ENCODE data around the gene C3orf80.
"Not testable (repeated sequence)": the region's sequence is repeated elsewhere in the genome, so short reads cannot be mapped to it uniquely, and the experiment has no call there.

C3orf80 gene

DNA sequence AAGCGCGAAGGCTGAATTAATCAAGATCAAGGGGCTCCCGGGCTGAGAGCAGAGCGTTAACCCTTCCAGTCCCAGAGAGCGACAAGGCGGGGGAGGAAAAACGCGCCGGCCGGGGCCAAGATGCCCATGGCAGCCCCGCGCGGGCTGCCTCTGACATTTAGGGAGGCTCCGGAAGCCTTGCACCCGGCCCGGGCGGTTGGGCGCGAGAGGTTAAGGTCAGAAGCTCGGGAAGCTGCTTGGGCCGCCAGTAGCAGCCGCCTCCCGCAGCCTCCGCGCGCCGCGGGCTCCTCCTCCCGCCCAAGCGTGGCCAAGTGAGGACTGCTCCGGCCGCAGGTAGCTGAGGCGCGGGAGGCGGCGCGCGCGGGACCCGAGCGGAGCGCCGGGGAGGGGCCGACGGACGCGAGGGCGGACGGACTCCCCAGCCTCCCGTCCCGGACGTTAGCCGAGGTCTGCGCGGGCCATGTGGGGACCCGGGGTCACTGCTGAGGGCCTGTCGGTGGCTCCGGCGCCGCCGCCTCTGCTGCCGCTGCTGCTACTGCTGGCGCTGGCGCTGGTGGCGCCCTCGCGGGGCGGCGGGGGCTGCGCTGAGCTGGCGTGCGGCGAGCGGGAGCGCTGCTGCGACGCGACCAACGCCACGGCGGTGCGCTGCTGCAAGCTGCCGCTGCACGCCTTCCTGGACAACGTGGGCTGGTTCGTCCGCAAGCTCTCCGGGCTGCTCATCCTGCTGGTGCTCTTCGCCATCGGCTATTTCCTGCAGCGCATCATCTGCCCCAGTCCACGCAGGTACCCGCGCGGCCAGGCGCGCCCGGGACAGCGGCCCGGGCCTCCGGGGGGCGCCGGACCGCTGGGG is at the start of gene C3orf80:
TSS of gene C3orf80 (plus strand) at position 247 of the 850 bp plus-strand sequence. CDS start at position 461, 214 bp downstream.
- DNase-seq: peak; percentile 44

- no peak for DNase-seq
Measured at GRCh38 chr3:160176923-160177322, 48.3 kb upstream of the C3orf80 start.

GRCh38 chr3:160178661-160179060 is 46.6 kb upstream of the C3orf80 start:
- DNase-seq: not testable (repeated sequence)

- not testable (repeated sequence) for DNase-seq
Measured at GRCh38 chr3:160179403-160179802, 45.8 kb upstream of the C3orf80 start.

DNA sequence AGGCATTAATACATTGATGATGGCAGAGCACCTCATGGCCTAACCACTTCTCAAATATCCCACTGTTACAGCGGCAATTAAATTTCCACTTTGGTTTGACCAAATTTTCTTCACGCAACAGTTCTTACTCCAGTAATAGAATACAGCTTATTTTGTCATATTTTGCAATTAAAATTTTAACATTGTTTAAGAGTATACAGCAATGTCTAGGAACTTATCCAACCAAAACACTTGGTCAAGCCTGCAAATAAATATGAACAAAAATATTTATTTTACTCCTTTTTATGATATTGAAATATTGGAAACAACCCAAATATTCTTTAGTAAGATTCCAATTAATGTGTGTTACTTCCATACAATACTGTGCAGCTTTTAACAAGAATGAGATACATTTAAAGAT is 45.3 kb upstream of the C3orf80 start:
- DNase-seq: no peak

DNA sequence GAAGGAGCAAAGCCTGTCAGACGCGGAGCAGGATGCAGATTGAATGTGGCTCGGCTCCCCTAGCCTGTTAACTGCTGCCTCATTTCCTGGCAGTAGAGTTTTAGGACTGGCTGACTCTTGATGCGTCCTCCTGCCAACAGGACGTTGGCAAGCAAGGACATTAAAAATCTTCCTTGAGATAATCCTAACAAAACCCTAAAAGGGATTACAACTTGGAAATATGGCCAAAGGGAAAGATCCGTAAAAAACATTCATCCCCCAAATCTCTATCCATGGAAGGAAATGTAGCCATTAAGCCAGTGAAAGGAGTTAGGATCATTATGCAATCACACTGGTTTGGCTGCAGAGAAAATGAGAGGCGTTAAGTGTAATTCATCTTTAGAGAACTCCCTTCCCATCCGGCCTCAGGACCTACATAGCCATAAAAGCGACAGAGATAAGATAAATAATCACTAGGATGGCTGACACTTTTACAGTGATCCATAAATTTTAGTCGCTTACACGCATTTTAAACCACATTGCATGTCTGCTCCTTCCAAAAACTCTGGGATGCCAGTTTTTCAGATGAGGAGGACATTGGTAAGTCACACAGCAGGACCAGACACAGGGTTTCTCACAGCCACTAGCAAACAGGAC is 44.5 kb upstream of the C3orf80 start:
- peak; percentile 72 for DNase-seq

DNA sequence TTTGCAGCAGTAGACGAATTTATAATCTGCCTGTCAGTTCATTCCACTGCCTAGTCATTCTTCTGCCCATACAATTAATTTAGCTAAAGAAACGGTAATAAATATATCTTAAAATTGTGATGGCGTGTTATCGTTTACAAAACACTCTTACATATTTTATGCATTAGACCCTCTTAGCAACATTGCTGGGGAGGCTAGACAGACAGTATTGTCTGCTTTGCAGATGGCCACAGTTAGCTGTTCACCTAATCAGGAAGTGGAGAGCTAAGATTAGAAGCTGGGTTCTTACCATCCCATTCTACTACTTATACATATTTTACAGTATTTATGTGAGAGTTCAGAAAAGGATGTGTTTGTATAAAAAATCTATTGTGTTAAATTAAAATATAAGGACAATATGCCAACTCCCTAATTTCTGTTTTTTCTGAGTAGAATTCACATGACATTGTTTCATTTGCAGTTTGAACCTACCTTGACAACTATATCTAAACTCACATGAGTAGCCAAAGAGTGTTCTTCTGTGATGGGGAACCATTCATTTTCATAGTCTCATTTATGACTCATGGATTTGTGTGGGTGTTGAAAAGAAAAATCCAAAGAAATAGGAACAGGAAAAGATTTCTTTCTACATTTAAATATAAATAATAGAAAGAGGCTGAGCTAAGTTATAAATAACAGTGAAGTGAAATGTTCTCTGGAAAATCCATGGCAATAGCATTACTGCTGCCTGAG is 41.7 kb upstream of the C3orf80 start:
- DNase-seq: peak; percentile 60

DNA sequence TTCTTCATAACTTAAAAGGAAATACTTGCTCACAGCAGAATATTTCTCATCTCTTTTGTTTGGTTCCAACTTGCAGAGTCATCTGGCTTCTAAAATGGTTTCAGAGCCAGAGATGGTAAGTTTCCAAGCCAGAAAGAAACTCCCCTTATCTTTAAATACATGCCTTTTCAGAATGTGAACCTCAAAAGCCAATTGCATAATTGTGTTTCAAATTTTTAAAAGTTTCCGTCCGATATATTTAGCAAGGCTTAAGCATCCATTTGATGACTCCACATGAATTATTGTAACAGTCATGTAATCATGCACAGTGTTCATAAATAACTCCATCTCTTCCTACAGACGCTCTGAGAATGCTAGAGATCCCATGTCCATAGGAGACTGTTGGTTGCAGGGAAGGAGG is 40.6 kb upstream of the C3orf80 start:
- peak; percentile 85 for DNase-seq

GRCh38 chr3:160185751-160186150 is 39.5 kb upstream of the C3orf80 start:
- no peak for DNase-seq

- no peak for DNase-seq
Measured at GRCh38 chr3:160187288-160187687, 37.9 kb upstream of the C3orf80 start.

GRCh38 chr3:160192310-160193029 is 32.8 kb upstream of the C3orf80 start:
- DNase-seq: no peak

DNA sequence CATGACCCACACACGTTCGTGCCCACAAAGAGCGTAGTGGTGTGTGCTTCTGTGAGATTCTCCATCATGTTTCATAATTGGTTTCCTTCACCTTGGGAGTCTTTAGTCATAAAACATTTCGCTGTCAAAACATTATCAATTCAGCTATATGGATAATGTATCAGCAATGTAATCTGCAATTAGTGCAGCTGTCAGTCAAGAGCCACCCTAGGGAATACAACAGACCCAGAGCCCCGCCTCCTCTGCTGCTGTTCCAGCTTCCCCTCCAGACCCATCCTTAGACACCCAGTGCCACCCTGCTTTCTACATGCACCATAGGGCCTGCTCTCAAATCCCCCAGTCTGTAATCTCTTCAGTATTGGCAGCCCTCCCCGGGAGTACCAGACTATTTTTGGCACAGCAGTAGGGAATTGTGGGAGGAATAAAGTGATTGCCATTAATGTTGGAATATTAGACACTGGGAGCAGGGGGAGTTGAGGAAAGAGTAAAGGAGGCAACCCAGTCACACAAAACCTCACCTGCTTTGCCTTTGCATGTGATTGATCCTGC is 31.5 kb upstream of the C3orf80 start:
- no peak for DNase-seq

GRCh38 chr3:160194438-160194837 is 30.8 kb upstream of the C3orf80 start:
- DNase-seq: no peak

DNA sequence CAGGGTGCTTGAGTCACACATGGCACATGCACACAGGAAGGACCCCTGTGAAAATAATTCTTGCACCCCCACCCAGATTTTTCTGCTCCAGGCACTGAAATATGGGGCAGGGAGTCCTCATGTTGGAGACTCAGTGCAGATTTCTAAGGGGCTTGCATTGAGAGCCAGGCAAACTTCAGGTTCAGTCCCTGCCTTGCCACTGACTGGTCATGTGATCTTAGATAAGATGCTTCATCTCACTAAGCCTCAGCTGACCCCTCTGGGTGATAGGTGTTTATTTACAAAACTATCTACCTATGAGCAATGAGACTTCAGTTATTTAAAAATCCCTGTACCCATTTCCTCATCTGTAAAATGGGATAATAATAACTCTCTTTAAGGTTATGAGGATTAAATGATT is 30.1 kb upstream of the C3orf80 start:
- DNase-seq: no peak

DNA sequence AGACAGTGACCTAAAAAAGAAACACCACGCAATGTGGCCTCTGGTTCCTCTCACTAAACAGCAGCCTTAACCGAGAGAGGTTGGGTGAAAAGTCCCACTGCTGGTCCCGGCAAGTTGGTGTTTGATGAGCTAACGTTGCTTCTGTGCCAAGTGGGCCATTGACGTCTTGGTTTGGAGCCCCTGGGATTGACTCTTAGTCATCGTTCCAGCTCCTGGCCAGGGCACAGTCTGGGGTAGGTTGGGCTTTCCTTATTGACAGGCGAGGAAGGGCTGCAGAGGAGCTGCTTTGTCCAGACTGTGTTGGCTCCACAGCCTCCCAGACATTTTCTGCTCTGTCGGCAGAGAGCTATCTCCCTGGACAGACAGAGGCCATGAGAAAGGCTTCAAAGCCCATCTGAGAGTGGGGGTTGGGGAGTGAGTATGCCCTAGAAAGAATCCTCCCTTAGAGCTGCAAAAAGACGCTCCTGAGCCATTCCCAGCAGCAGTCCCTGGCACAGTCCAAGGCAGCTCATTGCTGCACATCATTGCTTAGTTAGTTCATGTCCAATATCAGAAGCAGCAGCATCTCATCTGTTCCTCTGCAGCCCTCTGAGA is 28.6 kb upstream of the C3orf80 start:
- DNase-seq: peak; percentile 31

DNA sequence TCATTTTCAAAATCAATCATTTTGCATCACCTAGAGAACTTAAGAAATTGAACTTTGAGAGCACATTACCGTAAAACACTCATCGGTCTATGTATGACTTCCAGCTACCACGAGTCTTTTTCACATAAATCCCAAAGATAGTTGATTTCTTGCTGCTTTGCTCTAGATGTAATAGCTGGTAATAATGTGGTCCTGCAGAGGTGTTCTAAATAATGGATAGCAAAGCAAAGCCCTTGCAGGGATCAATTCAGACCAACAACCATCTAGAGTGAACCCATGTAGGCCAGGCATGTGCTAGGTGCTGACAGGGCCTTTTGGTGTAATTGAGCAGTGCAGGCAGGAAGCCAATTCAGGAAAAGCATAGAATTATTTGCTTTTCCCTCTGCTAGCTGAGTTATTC is 26.1 kb upstream of the C3orf80 start:
- DNase-seq: peak; percentile 6

GRCh38 chr3:160200353-160200752 is 24.9 kb upstream of the C3orf80 start:
- DNase-seq: no peak

DNA sequence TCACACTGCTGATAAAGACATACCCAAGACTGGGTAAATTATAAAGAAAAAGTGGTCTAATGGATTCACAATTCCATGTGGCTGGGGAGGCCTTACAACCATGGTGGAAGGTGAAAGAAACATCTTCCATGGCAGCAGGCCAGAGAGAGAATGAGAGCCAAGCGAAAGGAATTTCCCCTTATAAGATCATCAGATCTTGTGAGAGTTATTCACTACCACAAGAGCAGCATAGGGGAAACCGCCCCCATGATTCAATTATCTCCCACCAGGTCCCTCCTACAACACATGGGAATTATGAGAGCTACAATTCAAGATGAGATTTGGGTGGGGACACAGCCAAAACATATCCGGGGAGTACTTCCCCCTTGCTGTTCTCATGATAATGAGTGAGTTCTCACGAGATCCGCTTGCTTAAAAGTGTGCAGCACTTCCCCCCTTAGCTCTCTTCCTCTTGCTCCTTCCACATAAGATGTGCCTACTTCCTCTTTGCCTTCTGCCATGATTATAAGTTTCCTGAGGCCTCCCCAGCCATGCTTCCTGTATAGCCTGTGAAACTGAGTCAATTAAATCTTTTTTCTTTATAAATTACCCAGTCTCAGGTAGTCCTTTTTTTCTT is 20.7 kb upstream of the C3orf80 start:
- peak; percentile 57 for DNase-seq

DNA sequence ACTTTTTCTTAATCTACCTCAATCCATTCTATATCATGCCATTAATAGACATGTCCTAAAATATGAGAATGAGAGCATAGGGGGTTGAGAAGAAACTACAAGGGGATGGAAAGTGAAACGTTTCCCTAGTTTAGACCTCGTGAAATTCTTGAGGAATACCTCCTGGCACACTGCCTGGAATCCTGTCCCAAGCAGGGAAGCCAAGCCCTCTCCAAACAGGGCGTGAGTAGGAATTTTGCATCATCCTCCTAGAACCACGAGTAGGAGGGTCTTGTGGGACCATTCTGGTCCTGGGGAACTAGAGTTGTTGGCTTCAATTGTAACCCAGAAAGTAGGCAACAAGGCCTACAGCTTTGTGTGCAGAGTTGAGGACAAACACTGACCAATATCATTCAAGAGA is 19.6 kb upstream of the C3orf80 start:
- no peak for DNase-seq

DNA sequence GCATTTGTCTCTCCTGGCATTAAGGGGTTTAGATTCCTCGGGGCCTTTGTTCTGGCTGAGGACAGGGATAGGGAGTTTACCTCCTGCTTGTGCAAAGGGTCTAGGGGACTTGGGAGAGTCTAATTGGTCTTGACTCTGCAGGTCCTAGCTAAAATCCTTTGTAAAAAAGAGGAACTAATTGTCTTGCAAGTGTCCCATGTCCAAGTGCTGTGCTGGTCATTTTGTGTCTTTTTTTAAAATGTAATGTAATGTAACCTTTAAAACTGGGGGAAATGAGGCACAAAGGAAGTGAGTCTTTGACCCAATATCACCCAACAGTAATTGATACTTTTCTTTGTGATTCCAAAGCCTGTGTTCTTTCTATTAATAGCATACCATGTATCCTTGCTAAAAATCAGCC is 14.9 kb upstream of the C3orf80 start:
- DNase-seq: no peak

GRCh38 chr3:160210799-160211221 is 14.4 kb upstream of the C3orf80 start:
- peak; percentile 60 for DNase-seq

DNA sequence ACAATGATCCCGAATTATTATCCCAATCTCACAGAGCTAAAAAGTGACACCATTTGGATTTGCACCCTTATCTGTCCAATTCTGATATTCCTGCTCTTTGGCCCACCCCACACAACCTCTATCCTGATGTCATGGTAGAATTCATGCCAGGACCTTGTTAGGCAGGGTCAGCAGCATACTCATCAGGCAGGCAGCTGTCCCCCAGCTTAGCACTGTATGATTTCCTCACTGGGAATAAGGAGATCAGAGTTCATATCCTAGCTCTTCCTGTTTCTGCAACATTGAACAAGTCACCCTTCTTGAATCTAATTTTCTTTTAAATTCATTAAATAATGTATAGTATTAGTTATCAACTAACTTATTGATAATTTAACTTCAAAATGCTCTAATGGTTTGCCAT is 12.0 kb upstream of the C3orf80 start:
- no peak for DNase-seq

Data from fibroblast of skin of right biceps (primary cell).